ENCODE measurements around the gene INSR. TPM values are rescaled to one million over a fixed set of nuclear protein-coding genes. Genes with fewer than 3 reads are reported as not detected.

INSR gene
- 10.7 TPM for polyA plus RNA-seq (2013, experiment 1 of 2)
- 9.3 TPM for polyA plus RNA-seq (2013, experiment 2 of 2)

GRCh38 chr19:7293762-7294557 is at the start of gene INSR:
INSR (minus strand) TSS chr19:7294414; CDS start chr19:7293891, 523 bp downstream.
- Histone ChIP-seq H3K9me3 (ENCODE audit: control insufficient read depth, low read length) (no peaks in the 10 kb centered on the region), H3K27ac (ENCODE audit: low read depth, low read length, severe bottlenecking) (peak within 1 kb of the TSS; percentile 16), H3K36me3 (ENCODE audit: control insufficient read depth, insufficient read depth, low read length) (no peaks in the 10 kb centered on the region), H3K4me1 (ENCODE audit: control insufficient read depth, insufficient read depth, low read length, poor library complexity, severe bottlenecking) (no peaks in the 10 kb centered on the region), H3K4me3 (ENCODE audit: extremely low read depth, insufficient read depth, low read length, poor library complexity, severe bottlenecking) (peak within 1 kb of the TSS; percentile 76)
- WGBS, 2 experiments (ENCODE audit: insufficient coverage in 2 of 2), result 0% methylated on average over 75 of the region's 108 CpGs

GRCh38 chr19:7342143-7342542 is 47.9 kb upstream of the INSR start:
- Histone ChIP-seq H3K9me3 (ENCODE audit: control insufficient read depth, low read length) (no peaks in the 10 kb centered on the region), H3K27ac (ENCODE audit: low read depth, low read length, severe bottlenecking) (no peak overlapping the region), H3K36me3 (ENCODE audit: control insufficient read depth, insufficient read depth, low read length) (no peaks in the 10 kb centered on the region), H3K4me3 (ENCODE audit: extremely low read depth, insufficient read depth, low read length, poor library complexity, severe bottlenecking) (no peak overlapping the region), H3K4me1 (ENCODE audit: control insufficient read depth, insufficient read depth, low read length, poor library complexity, severe bottlenecking) (no peaks in the 10 kb centered on the region)
- WGBS, 2 experiments (ENCODE audit: insufficient coverage in 2 of 2), result 90 to 92% methylated on average over 2 to 5 of the region's 5 CpGs

GRCh38 chr19:7340959-7341837 is 47.0 kb upstream of the INSR start:
- 45 to 49% methylated on average over 20 of the region's 22 CpGs for WGBS, 2 experiments (ENCODE audit: insufficient coverage in 2 of 2)
- Histone ChIP-seq H3K9me3 (ENCODE audit: control insufficient read depth, low read length) (no peaks in the 10 kb centered on the region), H3K36me3 (ENCODE audit: control insufficient read depth, insufficient read depth, low read length) (no peaks in the 10 kb centered on the region), H3K4me1 (ENCODE audit: control insufficient read depth, insufficient read depth, low read length, poor library complexity, severe bottlenecking) (no peaks in the 10 kb centered on the region), H3K27ac (ENCODE audit: low read depth, low read length, severe bottlenecking) (no peak overlapping the region), H3K4me3 (ENCODE audit: extremely low read depth, insufficient read depth, low read length, poor library complexity, severe bottlenecking) (no peak overlapping the region)

GRCh38 chr19:7337380-7338194 is 43.4 kb upstream of the INSR start:
- Histone ChIP-seq H3K36me3 (ENCODE audit: control insufficient read depth, insufficient read depth, low read length) (no peaks in the 10 kb centered on the region), H3K4me3 (ENCODE audit: extremely low read depth, insufficient read depth, low read length, poor library complexity, severe bottlenecking) (no peak overlapping the region), H3K27ac (ENCODE audit: low read depth, low read length, severe bottlenecking) (no peak overlapping the region), H3K4me1 (ENCODE audit: control insufficient read depth, insufficient read depth, low read length, poor library complexity, severe bottlenecking) (no peaks in the 10 kb centered on the region), H3K9me3 (ENCODE audit: control insufficient read depth, low read length) (no peaks in the 10 kb centered on the region)
- WGBS, 2 experiments (ENCODE audit: insufficient coverage in 2 of 2), result 79 to 84% methylated on average over 9 to 10 of the region's 12 CpGs

GRCh38 chr19:7336321-7336973 is 42.2 kb upstream of the INSR start:
- no peaks in the 10 kb centered on the region for H3K9me3 ChIP-seq (ENCODE audit: control insufficient read depth, low read length)
- WGBS, 2 experiments (ENCODE audit: insufficient coverage in 2 of 2), result 70 to 81% methylated on average over 4 to 6 of the region's 9 CpGs
- H3K27ac ChIP-seq (ENCODE audit: low read depth, low read length, severe bottlenecking), result no peak overlapping the region
- H3K4me3 ChIP-seq (ENCODE audit: extremely low read depth, insufficient read depth, low read length, poor library complexity, severe bottlenecking), result no peak overlapping the region
- no peaks in the 10 kb centered on the region for H3K36me3 ChIP-seq (ENCODE audit: control insufficient read depth, insufficient read depth, low read length)
- H3K4me1 ChIP-seq (ENCODE audit: control insufficient read depth, insufficient read depth, low read length, poor library complexity, severe bottlenecking), result no peaks in the 10 kb centered on the region

GRCh38 chr19:7333198-7334118 is 39.2 kb upstream of the INSR start:
- 77 to 80% methylated on average over 13 to 15 of the region's 17 CpGs for WGBS, 2 experiments (ENCODE audit: insufficient coverage in 2 of 2)

GRCh38 chr19:7331446-7331845 is 37.2 kb upstream of the INSR start:
- Histone ChIP-seq H3K36me3 (ENCODE audit: control insufficient read depth, insufficient read depth, low read length) (no peaks in the 10 kb centered on the region), H3K27ac (ENCODE audit: low read depth, low read length, severe bottlenecking) (no peak overlapping the region), H3K4me3 (ENCODE audit: extremely low read depth, insufficient read depth, low read length, poor library complexity, severe bottlenecking) (no peak overlapping the region), H3K9me3 (ENCODE audit: control insufficient read depth, low read length) (no peaks in the 10 kb centered on the region), H3K4me1 (ENCODE audit: control insufficient read depth, insufficient read depth, low read length, poor library complexity, severe bottlenecking) (no peaks in the 10 kb centered on the region)
- 84 to 88% methylated on average over 4 of the region's 4 CpGs for WGBS, 2 experiments (ENCODE audit: insufficient coverage in 2 of 2)

More at GRCh38 chr19:7333198-7334118, 39.2 kb upstream of the INSR start:
- Histone ChIP-seq H3K27ac (ENCODE audit: low read depth, low read length, severe bottlenecking) (no peak overlapping the region), H3K36me3 (ENCODE audit: control insufficient read depth, insufficient read depth, low read length) (no peaks in the 10 kb centered on the region), H3K9me3 (ENCODE audit: control insufficient read depth, low read length) (no peaks in the 10 kb centered on the region), H3K4me1 (ENCODE audit: control insufficient read depth, insufficient read depth, low read length, poor library complexity, severe bottlenecking) (no peaks in the 10 kb centered on the region), H3K4me3 (ENCODE audit: extremely low read depth, insufficient read depth, low read length, poor library complexity, severe bottlenecking) (no peak overlapping the region)

- 73 to 100% methylated on average over 1 to 2 of the region's 4 CpGs for WGBS, 2 experiments (ENCODE audit: insufficient coverage in 2 of 2)
- H3K27ac ChIP-seq (ENCODE audit: low read depth, low read length, severe bottlenecking), result no peak overlapping the region
- no peaks in the 10 kb centered on the region for H3K36me3 ChIP-seq (ENCODE audit: control insufficient read depth, insufficient read depth, low read length)
- no peak overlapping the region for H3K4me3 ChIP-seq (ENCODE audit: extremely low read depth, insufficient read depth, low read length, poor library complexity, severe bottlenecking)
- no peaks in the 10 kb centered on the region for H3K4me1 ChIP-seq (ENCODE audit: control insufficient read depth, insufficient read depth, low read length, poor library complexity, severe bottlenecking)
- H3K9me3 ChIP-seq (ENCODE audit: control insufficient read depth, low read length), result no peaks in the 10 kb centered on the region
Observed at GRCh38 chr19:7328647-7329046, 34.4 kb upstream of the INSR start.

GRCh38 chr19:7327802-7328201 is 33.6 kb upstream of the INSR start:
- H3K27ac ChIP-seq (ENCODE audit: low read depth, low read length, severe bottlenecking), result no peak overlapping the region
- H3K4me1 ChIP-seq (ENCODE audit: control insufficient read depth, insufficient read depth, low read length, poor library complexity, severe bottlenecking), result no peaks in the 10 kb centered on the region
- no peaks in the 10 kb centered on the region for H3K36me3 ChIP-seq (ENCODE audit: control insufficient read depth, insufficient read depth, low read length)
- no peak overlapping the region for H3K4me3 ChIP-seq (ENCODE audit: extremely low read depth, insufficient read depth, low read length, poor library complexity, severe bottlenecking)
- whole genome bisulfite sequencing, 2 experiments (ENCODE audit: insufficient coverage in 2 of 2), result no CpG with 5 or more reads among the region's 1 CpG
- no peaks in the 10 kb centered on the region for H3K9me3 ChIP-seq (ENCODE audit: control insufficient read depth, low read length)
